HG03196 (cell line): Measurements from ENCODE around the gene EEF1AKMT2.

Experiments
- ATAC-seq: cut with Tn5 transposase; IDR thresholded peaks from one replicate; pipeline ENCODE4 v1.9.1; 2021; ENCODE audit not compliant: unreplicated experiment

EEF1AKMT2 gene

DNA sequence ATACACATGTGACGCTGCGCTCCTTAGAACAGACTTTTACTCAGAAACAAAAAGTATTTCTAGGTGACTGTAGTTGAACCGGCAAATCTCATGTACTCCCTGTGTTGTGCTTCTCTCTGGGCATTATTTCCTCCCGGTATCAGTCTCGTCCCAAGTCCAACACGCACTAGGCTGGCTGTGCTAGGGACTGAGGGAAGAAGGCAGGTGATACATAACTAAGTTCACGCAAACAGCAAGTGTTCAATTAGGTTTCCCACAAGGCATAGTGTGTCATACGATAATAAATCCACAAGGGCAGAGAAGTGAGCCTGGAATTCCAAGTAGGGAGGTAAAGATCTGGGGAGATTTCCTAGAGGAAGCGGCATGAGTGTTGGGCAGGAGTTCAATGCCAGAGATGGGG is 67.9 kb downstream of the EEF1AKMT2 start:
- ATAC-seq, result no peak

DNA sequence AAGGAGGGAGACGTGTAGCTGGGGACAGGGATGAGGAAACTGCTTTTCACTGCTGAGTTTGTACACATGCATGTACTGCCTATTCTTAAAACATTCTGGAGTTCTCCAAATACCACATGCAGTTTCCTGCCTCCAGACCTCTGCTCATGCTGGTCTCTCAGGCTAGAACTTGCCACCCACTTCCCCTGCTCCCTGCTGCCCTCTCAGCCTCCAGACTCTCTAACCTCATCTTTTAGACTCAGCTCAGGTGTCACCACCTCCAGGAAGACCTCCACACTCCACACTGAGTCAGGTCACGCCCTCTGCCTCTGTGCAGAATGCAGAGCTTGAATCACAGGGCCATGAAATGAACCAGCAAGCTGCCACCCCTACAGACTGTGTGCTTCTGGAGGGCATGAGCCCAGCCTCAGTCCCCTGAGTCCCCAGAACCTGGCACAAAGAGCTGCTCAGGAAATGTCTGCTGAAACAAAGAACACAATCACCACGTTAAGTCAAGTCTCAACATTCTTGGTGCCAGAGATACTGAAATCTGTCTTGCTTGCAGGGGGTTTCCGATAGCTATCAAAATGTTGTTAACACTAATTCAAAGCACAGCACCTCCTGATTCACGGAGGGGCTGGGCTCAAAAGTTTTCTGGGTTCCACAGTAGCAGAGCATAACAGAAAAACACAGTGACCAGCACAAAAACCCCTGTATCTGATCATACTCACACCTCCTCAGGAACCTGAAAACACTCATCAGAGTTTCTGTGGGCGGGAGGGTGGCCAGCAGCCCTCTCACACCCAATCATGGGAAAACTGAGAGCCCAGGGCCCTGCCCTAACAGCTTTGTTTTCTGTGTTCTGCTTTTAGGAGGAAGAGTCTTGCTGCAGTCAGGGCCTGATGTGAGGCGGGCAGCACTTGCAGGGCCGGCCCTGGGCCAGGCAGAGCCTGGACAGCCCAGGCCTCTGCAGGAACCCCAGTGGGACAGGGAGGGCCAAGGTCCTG is 68.6 kb downstream of the EEF1AKMT2 start:
- ATAC-seq, result peak; percentile 65

DNA sequence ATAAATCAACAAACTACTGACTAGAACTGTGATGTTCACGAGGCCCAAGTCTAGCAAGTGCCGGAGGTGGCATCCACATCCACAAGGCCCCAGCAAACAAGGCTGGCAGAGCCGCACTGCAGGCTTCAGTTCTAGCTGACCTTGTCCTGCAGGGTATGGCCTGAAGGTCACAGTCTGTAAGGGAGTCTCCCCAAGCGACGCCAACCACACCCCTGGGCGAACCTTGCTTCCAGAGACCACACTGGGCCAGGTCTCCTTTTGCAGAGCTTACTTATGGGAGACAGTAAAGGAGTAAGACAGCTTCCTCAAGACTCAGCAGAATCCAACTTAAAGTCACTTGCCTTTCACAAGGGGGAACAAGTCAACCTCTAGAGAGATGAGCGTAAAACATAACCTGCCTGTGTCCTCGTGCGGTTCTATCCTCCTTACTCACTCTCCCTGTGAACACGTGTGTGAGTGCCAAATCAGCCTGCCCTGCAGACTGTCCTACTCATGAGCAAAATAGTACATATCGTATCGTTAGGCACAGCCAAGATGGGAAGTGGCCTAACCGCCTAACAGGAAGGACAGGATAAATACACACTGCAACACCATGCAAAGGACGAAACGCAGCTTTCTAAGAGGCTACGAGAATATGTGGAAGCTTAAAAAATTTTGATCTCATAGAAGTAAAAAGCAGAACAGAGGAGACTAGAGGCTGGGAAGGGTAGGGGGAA is 70.2 kb downstream of the EEF1AKMT2 start:
- no peak for ATAC-seq

DNA sequence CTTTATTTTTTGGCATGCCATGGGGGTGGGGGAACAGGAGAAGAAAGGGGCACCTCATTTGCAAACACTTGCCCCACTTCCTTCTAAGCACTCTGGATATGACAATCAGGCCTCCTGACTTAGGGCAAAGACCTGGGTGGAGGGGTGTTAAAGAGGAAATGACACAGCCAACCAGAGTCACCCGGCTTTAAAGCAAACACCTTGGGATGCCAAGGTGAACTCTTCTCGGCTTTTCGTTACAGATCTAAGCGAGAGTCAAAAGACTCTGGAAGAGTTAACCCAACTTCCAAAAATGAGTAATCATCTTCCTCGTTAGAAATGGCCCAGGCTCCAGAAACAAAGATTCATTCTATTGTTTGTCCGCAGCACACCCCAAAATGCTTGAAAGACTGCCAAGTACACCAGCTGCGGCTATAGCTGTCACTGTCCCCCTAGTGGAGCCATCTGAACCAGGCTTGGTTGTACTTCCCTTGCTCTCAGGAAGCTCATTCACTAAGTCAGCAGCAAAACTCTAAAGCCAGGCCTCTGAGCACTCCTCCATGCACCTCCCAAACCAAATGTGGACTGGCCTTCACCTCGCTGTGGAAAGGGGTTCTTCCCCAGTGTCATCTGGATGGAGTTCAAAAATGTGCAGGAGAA is 72.4 kb downstream of the EEF1AKMT2 start:
- peak; percentile 33 for ATAC-seq

DNA sequence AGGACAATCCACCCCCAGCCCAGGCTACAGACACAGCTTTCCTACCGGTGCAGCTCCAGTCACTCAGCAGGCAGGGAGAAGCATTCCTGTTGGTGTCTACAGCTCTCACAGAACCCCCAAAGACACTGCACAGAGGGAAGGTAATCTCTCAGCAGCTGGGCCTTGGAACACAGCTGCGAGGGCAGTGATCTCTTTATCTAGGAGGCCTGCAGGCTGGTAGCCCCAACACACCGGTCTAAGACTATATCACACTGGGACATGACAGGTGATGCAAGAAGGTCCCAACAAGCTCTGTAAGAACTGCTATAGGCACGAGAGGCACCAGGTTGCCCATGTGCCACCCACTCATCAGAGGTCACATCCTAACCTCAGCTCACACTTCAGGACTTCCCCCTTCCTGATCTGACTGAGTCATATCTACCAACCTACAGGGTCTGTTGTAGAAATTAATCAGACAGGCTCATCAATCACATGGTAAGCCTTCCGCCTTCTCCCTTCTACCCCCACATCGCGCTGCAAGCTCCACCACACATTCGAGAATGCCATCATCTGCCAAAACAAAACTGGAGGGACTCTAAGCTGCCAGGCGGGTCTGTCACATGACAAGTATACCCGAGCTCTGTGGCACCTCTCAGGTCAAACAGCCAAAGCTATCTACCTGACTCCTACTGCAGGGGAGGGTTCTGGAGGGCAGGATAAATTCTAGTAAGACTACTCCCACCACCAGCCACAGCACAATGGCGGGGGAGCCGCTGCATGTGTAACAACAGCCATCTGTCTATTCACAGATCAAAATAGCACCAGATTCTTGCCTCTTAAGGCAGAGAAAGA is 73.6 kb downstream of the EEF1AKMT2 start:
- peak; percentile 66 for ATAC-seq

DNA sequence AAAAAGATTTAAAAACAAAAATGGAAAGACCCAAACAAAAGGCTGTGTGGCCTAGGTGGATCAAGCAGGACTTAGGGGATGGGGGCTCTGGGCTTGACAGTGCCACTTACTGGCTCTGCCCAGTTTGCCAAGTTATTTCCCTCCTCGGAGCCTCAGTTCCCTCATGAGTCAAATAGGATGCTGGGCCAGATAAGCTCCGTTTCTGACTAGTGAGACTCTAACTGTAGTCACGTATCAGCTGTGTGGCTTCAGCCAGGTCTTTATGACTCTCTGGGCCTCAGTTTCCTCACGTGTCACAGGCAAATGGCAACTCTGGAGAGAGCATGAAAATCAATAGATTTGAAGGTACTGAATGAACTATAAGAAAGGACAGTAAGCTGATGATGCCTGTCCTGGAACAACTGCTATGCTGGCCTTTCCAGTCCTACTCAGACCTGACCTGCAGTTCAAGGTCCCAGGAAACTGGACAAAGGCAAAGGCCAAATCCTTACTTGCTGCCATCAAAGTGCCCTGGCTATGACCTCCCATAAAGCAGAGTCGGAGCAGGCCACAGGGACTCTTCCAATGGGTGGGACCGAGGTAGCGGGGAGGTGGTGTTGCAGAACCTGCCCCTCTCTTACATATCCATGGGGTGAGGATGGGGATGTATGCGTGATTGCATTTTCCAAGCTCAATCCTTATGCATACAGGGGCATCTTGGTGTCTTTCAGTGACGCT is 74.5 kb downstream of the EEF1AKMT2 start:
- no peak for ATAC-seq

DNA sequence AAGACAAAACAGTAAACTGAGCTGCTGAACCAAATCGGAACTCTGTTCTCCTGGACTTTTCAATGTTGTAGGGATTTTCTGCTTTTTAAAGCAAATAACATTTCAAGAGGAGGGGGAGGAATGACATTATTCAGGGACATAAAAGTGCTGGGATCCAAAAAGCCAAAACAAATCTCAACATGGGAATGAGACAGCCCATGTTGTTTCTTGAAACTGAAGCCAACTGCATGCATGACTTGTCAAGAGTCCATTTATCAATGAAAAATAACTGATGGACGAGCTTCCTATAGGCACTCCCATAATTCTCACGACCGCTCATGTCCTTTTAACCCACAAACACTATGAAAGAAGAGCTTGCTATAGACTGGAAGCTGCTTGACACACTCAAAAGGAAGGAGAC is 75.3 kb downstream of the EEF1AKMT2 start:
- no peak for ATAC-seq

DNA sequence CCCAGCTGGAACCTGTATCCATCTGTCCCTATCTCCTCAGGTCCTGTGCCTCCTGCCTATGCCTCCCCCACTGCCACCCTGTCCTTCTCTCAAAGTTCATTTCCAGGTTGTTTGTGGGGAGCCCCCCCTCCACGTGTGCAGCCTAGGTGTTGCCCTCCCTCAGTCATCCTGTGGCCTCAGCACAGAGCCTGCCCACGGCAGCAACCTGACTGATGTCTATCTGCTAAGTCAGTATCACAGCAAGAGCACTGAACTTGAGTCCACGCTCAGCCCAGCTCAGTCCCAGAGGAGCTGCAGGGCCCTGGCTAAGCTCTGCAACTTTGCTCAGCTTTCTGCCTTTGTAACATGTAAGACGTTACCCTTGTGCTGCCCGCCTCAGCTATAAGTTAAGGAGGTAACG is 76.2 kb downstream of the EEF1AKMT2 start:
- no peak for ATAC-seq

DNA sequence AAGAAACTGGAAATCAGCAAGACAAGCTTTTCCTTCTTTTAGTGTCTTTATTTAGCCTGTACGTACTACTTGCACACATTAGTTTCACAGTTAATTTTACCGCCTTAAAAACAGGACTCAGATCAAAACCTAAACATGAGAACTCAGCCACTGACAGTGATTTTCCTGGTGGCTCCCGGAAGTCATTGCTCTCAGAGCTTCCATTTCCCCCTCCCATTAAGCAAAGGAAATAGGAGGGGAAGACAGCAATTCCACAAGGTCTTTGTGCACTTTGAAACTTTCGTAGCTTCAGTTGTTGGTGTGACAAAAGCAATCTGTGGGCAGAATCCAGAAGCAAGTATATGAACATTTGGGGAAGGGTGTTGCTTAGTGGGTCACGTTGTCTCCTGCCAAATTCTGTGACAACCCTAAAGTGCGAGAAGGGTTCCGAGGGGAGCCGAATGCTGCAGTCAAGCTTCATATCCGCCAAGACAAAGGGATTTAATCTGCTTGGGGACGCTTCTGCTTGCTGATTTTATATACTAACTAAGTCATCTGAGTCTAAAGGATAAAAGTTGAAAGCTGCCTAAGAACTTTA is 77.9 kb downstream of the EEF1AKMT2 start:
- no peak for ATAC-seq

DNA sequence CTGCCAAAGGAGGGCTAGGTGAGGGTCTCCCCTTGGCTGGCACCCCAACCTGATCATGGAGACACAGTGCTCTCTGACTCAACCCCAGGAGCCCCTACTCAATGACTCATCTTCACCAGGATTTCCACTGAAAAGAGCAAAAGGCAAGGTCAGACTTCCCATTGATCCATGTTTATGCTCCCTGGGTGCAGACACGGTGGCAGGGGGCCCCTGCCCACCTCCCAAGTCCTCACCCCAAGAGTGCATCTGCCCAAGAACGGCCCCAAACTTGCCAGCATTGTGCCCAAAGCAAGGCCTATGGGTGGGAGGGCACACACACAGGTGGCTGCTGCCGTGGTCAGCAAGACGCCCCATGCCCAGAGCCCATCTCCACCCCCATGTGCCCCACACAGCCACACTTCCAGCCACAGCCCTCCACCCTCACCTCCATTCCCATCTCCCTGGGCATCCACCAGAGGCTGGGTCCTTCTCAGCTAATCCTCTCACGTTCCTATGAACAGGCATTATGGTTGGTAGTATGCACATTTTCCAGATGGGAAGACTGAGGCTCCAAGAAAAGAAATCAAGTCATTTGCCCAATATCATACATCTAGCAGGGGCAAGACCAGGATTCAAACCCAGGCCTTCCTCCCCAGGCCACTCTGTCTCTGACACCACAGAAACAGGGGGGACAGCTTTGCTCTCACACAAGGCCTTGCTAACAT is 78.8 kb downstream of the EEF1AKMT2 start:
- no peak for ATAC-seq

DNA sequence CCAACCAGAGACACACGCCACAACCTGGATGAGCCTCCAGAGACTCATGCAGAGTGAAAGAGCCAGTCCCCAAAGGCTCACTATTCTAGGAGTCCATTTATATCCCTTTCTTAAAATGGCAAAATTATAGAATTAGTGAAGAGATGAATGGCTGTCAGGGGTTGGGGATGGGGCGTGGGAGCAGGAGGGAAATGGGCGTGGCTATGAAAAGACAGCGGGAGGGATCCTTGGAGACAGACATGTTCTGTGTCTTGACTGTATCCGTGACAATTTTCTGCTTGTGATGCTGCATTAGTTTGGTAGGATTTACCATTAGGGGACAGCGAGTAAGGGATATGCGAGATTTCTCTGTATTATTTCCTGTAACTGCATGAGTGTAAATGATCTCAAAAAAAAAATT is 80.5 kb downstream of the EEF1AKMT2 start:
- no peak for ATAC-seq

DNA sequence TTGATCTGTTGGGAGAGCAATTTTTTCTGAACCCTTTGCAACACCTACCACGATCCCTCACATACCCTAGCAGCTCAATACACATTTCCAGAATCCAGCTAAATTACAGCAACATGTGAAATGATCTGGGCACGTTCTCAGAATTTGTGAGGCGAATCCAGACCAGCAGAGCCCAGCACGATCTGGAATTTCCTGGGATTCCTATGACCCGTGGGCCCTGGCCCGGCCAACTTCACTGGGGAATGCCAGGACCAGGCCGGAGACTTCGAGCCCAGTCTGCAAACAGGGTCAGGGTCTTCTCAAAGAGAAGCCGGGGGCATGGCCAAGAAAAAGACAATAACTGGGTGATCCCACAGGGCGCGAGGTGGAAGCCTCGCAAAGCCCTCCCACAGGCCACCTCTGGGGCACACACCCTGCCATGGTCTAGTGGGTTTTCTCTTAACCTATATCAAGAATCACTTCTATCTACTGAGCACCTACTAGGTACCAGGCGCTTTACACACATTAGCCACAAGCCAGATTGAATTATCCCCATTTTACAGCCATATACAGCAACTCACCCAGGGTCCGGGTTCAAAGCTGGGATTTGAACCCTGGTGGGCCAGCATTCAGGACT is 81.3 kb downstream of the EEF1AKMT2 start:
- ATAC-seq, result no peak

DNA sequence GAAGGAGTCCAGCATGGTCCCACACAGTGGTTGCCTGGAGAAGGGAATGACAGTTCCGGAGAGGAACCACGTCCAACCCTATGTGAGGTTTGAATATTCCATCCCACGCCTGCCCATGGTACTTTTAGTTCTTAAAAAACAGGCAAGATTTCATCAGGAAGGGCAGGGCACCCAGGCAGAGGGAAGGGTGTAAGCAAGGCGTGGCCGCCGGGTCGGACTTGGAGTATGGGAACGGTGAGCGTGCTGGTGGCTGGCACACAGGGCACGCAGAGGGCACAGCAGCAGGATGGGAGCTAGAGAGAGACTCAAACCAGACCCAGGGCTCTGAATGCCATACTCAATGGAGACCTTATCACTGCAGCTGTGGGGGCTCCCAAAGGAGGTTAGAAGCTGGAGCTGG is 81.8 kb downstream of the EEF1AKMT2 start:
- no peak for ATAC-seq

DNA sequence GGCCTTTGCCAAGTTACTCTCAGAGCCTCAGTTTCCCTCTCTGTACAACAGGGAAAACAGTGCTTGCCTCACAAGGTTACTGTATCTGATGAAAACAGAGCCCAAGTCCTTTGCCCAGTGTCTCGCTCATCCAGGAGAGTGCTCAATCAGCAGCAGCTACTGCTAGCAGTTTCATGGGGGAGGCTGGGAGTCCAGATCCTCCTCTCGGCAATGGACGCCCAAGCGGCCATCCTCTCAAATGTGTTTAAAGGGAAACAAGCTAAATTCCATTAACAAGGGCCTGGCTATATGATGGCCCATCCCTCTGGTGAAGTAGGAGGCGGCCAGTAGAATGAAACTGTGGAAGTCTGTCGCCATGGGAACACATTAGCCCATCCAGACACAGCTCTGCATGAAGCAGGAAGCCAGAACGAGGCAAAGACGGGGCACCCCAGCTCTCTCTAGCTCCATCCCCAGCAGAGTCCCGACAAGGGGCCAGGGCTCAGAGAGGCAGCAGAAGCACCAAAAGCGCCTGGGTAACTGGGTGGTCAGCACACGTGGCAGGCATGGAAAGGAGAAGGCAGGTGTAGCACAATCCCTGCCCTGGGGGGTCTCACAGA is 82.7 kb downstream of the EEF1AKMT2 start:
- no peak for ATAC-seq

DNA sequence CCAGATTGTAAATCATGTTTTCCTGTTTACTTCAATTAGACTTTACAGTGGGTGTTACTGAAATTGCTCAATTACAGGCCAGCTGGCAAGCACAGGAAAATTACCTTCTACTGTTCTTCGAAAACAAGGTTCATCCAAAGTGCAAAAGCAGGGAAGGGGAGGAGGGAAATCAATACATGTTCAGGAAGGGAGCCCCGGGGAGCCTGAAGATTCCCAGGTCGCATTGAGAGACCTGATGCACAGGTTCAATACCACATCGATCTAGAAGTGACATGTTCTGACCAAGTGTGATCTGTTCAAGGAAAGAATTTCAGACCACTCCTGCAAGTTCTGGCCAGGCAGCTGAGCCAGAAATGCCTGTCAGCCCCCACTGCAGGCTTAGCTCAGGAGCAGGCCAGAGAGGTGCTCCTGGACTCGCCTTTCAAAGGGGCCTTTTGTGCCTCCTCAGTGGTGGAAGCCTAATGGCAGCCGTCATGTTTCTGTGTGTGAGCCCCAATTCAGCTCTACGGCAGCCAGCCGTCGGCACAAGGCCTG is 83.4 kb downstream of the EEF1AKMT2 start:
- no peak for ATAC-seq
